ENCODE results near the gene SYN1.

Gene SYN1

DNA sequence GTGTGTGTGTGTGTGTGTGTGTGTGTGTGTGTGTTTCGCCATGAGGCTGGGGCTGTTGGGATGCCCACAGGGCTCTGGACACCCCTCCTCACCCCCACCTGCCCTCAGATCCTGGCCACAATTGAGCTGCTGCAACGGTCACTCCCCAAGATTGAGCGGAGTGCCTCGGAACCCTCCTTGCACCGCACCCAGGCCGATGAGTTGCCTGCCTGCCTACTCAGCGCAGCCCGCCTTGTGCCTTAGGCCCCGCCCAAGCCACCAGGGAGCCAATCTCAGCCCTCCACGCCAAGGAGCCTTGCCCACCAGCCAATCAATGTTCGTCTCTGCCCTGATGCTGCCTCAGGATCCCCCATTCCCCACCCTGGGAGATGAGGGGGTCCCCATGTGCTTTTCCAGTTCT lies 48.4 kb downstream of the SYN1 start:
- DNase-seq: no peak

DNA sequence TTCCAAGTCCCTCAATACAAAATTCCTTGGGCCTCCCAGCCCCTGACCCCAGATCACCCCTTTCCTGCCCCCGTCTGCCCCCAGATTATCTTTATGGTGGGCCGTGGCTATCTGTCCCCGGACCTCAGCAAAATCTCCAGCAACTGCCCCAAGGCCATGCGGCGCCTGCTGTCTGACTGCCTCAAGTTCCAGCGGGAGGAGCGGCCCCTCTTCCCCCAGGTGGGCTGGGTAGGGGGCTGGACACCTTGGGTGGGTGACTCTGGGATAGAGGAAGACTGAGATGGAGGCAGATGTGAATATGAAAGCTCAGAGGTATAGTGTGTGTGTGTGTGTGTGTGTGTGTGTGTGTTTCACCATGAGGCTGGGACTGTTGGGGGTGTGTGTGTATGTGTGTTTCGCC lies 48.9 kb downstream of the SYN1 start:
- no peak for DNase-seq

- DNase-seq: no peak
These were observed 50.9 kb downstream of the SYN1 start for GRCh38 chrX:47568656-47569295.

DNA sequence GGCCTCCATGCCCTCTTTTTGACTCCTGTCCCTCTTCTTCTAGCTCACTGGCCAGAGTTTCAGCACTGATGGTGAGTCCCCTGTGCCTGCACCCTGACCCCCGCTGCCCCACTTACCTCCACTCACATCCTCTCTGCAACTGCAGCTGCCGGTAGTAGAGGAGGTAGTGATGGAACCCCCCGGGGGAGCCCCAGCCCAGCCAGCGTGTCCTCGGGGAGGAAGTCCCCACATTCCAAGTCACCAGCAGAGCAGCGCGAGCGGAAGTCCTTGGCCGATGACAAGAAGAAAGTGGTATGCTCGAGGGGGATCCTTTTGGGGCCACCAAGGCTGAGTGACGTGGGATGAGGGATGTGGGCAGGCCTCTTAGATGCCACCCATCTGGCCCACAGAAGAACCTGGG lies 52.8 kb downstream of the SYN1 start:
- DNase-seq: no peak

DNA sequence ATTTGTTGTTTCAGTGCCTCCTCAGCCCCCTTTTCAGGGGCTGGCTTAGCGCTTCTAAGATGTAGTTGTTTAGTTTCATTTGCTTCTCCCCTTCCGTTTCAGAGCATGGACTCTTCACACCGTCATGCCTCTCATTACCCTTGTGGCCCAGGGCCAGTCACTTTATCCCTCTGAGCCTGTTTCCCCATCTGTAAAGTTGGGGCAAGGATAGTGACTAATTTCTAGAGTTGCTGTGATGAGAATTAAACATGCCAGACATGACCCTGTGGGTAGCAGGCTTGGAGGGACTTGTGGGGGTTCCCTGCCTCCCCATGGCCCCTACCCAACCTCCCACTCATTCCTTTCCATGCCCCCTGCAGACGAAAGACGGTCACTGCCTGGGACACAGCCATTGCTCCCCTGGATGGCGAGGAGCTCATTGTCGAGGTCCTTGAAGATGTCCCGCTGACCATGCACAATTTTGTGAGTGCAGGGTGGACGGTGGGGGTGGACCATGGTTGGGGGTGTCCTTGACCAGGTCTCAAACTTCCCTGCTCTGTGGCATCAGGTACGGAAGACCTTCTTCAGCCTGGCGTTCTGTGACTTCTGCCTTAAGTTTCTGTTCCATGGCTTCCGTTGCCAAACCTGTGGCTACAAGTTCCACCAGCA lies 55.1 kb downstream of the SYN1 start:
- no peak for DNase-seq

DNA sequence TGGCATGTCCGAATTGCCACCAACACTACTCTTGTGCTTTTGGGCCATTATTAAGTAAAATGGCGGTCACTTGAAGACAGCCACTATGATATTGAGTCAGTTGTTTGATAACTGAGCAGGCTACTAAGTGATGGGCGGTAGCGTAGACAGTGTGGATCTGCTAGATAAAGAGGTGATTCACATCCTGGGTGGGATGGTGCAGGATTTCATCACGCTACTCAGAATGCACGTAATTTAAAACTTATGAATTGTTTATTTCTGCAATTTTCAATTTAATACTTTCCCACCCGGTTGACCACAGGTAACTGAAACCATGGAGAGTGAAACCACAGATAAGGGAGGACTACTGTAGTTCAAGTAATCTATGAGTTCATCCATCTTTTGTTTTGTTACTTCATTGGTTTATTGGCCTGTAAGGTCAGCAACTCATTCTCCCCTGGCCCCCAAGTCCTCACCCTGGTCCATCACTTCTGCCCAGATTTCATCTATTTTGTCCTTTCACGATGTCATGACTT lies 55.8 kb downstream of the SYN1 start:
- no peak for DNase-seq

GRCh38 chrX:47562615-47563243 lies 56.9 kb downstream of the SYN1 start:
- DNase-seq: no peak

DNA sequence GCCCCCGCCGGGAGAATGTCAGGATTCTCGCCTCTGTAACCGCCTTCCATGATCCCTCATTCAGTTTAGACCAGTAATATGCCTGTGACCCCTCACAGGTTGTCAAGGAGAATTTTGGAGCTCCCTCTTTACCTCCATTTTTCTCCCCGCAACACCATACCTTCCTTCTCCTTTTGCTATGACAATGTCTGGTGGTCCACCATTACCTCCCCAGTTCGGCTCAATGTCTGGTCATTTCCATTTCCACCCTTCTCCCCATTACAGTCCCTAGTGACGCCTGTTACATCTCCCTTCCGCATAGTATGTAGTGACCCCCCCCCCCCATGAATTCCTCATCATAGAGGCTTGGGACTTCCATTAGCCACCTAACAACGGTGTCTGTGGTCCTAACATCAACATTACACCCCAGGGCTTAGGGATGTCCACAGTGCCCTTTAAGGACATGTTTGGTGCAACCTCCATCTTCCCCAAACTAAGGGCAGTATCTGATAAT lies 58.0 kb downstream of the SYN1 start:
- no peak for DNase-seq

- DNase-seq: peak; percentile 87
These were observed 58.6 kb downstream of the SYN1 start, which contains the start of gene ARAF for GRCh38 chrX:47560934-47561658. TSS of gene ARAF (plus strand) at chrX:47561205. CDS start at chrX:47562968, 1,763 bp downstream.

- no peak for DNase-seq
These were observed 59.3 kb downstream of the SYN1 start for GRCh38 chrX:47560179-47560933.

- no peak for DNase-seq
These were observed 61.2 kb downstream of the SYN1 start for GRCh38 chrX:47558436-47558835.

GRCh38 chrX:47556045-47556623 lies 63.5 kb downstream of the SYN1 start:
- no peak for DNase-seq

DNA sequence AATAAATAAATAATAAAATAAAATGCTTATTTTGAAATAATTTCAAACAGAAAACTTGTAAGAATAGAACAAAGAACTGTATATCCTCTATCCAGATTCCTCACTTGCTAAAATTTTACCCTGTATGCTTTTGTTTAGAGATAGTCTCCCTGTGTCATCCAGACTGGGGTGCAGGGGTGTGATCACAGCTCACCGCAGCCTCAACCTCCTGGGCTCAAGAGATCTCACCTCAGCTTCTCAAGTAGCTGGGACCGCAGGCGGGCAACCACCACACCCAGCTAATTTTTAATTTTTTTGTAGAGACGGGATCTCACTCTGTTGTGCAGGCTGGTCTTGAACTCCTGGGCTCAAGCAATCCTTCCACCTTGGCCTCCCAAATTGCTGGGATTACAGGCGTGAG lies 76.2 kb downstream of the SYN1 start:
- DNase-seq: no peak

- DNase-seq: no peak
These were observed 78.7 kb downstream of the SYN1 start for GRCh38 chrX:47540754-47541538.

DNA sequence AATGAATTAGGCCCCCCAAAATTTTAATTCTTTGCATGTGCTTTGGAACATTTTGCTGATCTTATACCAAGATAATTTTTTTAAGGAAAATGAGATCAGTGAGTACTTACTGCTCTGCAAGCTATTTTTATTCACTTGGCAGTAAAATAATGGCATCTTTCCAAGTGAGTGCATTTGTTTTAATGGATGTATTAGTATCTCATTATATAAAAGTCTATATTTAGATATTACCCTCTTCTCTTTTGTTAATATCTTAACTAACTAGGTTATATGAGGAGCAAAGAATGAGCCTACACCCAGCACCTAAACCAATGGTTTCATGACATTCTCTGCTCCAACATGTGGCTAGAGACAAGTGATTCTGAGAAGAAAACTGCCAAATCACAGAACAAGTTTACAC lies 79.8 kb downstream of the SYN1 start:
- no peak for DNase-seq

DNA sequence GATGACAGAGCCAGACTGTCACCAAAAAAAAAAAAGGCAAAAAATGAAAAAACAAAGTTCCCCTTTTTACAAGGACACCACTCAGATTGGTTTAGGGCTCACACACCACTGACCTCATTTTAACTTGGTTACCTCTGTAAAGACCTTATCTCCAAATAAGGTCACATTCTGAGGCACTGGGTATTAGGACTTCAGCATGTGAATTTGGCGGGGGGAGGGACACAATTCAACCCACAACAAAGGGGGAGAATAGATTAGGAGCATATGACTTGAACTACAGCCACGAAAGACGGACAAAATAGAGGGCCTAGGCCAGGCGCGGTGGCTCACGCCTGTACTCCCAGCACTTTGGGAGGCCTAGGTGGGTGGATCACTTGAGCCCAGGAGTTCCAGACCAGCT lies 89.6 kb downstream of the SYN1 start:
- no peak for DNase-seq

- DNase-seq: no peak
These were observed 90.1 kb downstream of the SYN1 start for GRCh38 chrX:47529548-47529947.

DNA sequence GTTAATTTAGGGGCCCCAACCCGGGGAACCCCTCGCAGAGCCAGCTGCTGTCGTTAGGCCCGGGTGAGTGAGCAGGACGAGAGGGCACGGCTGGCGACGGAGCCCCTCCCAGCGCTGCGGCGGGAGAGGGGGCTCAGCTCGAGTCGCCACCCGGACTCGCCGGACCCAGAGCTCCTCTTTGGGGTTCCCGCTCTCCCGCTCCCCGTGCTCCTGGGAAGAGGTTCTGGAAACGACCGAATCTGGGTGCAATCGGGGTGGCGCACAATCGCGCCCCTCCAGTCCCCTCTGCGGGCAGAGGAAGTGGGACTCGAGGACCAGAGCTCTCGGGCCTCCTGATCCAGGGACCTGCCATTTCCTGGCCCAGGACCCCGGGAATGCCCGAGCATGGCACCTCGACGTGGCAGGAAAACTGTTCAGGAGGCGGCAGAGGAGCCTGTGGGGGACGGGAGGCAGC lies 95.9 kb downstream of the SYN1 start:
- no peak for DNase-seq

- no peak for DNase-seq
These were observed 96.4 kb downstream of the SYN1 start for GRCh38 chrX:47523297-47523696.

All from SIG-M5 (cell line).